Esophagus squamous epithelium (tissue), 4 donors: ENCODE data around the gene TNNI3.

ENCODE experiments used
- POLR2A ChIP-seq, 4 donors: fragments of 450-650 bp; IDR thresholded peaks; one replicate each; pipeline ENCODE4 v1.6.1; 2017; ENCODE audit warnings: antibody characterized with exemption in 4 of 4, mild to moderate bottlenecking in 4 of 4, moderate library complexity in 3 of 4
- TF ChIP-seq, protein P1 (sequence below), 6 experiments: fragments of 450-650 bp in 4 of 6; fragments of 200-600 bp in 2 of 6; sonication (generic) in 2 of 6; IDR thresholded peaks; one replicate each; pipeline ENCODE4 v1.5.1; 2016 to 2019; ENCODE audit warnings: antibody characterized with exemption in 6 of 6, mild to moderate bottlenecking in 4 of 6, moderate library complexity in 4 of 6

DNA sequence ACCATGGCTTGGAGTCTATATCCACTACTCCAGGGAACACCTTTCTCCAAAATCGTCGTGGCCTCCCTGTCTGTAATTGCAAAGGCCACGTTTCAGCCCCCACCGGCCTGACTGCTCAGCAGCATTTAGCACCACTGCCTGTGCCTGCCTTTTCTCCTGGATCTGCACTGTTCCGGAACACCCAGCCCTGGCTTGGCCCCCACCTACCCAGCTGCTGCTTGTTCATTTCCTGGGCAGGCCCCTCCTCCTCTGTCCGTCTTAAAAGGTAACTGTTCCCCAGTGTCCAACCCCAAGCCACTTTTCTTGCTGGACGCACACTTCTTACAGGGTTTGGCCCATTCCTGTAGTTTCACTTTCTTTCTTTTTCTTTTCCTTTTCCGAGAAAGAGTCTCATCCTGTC lies 31.1 kb upstream of the TNNI3 start:
- TF ChIP-seq, protein P1, sequence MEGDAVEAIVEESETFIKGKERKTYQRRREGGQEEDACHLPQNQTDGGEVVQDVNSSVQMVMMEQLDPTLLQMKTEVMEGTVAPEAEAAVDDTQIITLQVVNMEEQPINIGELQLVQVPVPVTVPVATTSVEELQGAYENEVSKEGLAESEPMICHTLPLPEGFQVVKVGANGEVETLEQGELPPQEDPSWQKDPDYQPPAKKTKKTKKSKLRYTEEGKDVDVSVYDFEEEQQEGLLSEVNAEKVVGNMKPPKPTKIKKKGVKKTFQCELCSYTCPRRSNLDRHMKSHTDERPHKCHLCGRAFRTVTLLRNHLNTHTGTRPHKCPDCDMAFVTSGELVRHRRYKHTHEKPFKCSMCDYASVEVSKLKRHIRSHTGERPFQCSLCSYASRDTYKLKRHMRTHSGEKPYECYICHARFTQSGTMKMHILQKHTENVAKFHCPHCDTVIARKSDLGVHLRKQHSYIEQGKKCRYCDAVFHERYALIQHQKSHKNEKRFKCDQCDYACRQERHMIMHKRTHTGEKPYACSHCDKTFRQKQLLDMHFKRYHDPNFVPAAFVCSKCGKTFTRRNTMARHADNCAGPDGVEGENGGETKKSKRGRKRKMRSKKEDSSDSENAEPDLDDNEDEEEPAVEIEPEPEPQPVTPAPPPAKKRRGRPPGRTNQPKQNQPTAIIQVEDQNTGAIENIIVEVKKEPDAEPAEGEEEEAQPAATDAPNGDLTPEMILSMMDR (IDR thresholded peaks at IDR 0.05), result no peak
- no peak for TF ChIP-seq POLR2A (IDR thresholded peaks at IDR 0.05)
